ENCODE measurements around the gene CHAT.

Gene CHAT

GRCh38 chr10:49569031-49569631 lies 44.7 kb upstream of the CHAT start:
- Histone ChIP-seq H3K23ac (ENCODE audit: low read length in 2 of 2) (no peak overlapping the region), H2AK5ac (ENCODE audit: low read length, severe bottlenecking) (no peak overlapping the region), H2BK12ac (ENCODE audit: low read length in 2 of 2) (no peak overlapping the region), H4K8ac (ENCODE audit: low read length) (no peak overlapping the region), H2AFZ (ENCODE audit: low read depth, low read length) (no peak overlapping the region), H3K9ac (ENCODE audit: low read length) (peak overlapping the region; percentile 72), H3K27ac (ENCODE audit: low read length, poor library complexity, severe bottlenecking) (no peak overlapping the region), H3K9me3 (ENCODE audit: control insufficient read depth, low read length) (peaks cover 14% of the 10 kb centered on the region), H3K18ac (ENCODE audit: low read depth in 1 of 2, low read length in 2 of 2) (no peak overlapping the region), H3K36me3 (ENCODE audit: control insufficient read depth in 1 of 2, insufficient read depth in 2 of 2, low read depth in 1 of 2, low read length in 2 of 2) (no peaks in the 10 kb centered on the region), H3K4ac (ENCODE audit: low read depth in 1 of 2, low read length in 2 of 2) (no peak overlapping the region), H3K4me3 (ENCODE audit: insufficient read depth in 1 of 2, low read depth in 1 of 2, low read length in 2 of 2) (peak overlapping the region in 1 of 2 experiments; percentile 44), H3K14ac (ENCODE audit: low read length in 2 of 2) (no peak overlapping the region), H3K4me1 (ENCODE audit: control insufficient read depth, insufficient read depth, low read depth, low read length) (peaks cover 2% of the 10 kb centered on the region), H3K27me3 (ENCODE audit: control insufficient read depth in 1 of 2, insufficient read depth in 1 of 2, low read length in 2 of 2) (peaks cover 0 to 10% of the 10 kb centered on the region in 2 experiments), H3K4me2 (ENCODE audit: low read length, poor library complexity, severe bottlenecking) (no peak overlapping the region), H3K79me1 (replicated peaks; ENCODE audit: low read length, poor library complexity, severe bottlenecking) (no peaks in the 10 kb centered on the region), H2BK15ac (ENCODE audit: low read depth, poor library complexity, severe bottlenecking) (no peak overlapping the region), H2BK120ac (ENCODE audit: low read depth, low read length) (no peak overlapping the region), H4K91ac (ENCODE audit: low read length) (no peak overlapping the region), H2BK5ac (ENCODE audit: low read depth, low read length, poor library complexity, severe bottlenecking) (no peak overlapping the region)
- DNase-seq = peak; percentile 35
- WGBS = 67% methylated on average over 3 of the region's 3 CpGs

- H3K18ac ChIP-seq (ENCODE audit: low read depth in 1 of 2, low read length in 2 of 2) = no peak overlapping the region
- no peak overlapping the region for H3K14ac ChIP-seq (ENCODE audit: low read length in 2 of 2)
- no peak overlapping the region for H2BK12ac ChIP-seq (ENCODE audit: low read length in 2 of 2)
- H3K9ac ChIP-seq (ENCODE audit: low read length) = no peak overlapping the region
- no peak overlapping the region for H2AK5ac ChIP-seq (ENCODE audit: low read length, severe bottlenecking)
- H2BK5ac ChIP-seq (ENCODE audit: low read depth, low read length, poor library complexity, severe bottlenecking) = no peak overlapping the region
- 0% methylated on average over 1 of the region's 2 CpGs for WGBS
- no peak overlapping the region for H3K23ac ChIP-seq (ENCODE audit: low read length in 2 of 2)
- H3K9me3 ChIP-seq (ENCODE audit: control insufficient read depth, low read length) = peaks cover 14% of the 10 kb centered on the region
- H3K27me3 ChIP-seq (ENCODE audit: control insufficient read depth in 1 of 2, insufficient read depth in 1 of 2, low read length in 2 of 2) = peaks cover 0 to 10% of the 10 kb centered on the region in 2 experiments
- no peak overlapping the region for H3K4ac ChIP-seq (ENCODE audit: low read depth in 1 of 2, low read length in 2 of 2)
- H4K8ac ChIP-seq (ENCODE audit: low read length) = no peak overlapping the region
- no peak overlapping the region for H2AFZ ChIP-seq (ENCODE audit: low read depth, low read length)
- no peak overlapping the region for H3K4me3 ChIP-seq (ENCODE audit: insufficient read depth in 1 of 2, low read depth in 1 of 2, low read length in 2 of 2)
- no peaks in the 10 kb centered on the region for H3K36me3 ChIP-seq (ENCODE audit: control insufficient read depth in 1 of 2, insufficient read depth in 2 of 2, low read depth in 1 of 2, low read length in 2 of 2)
- no peak overlapping the region for H4K91ac ChIP-seq (ENCODE audit: low read length)
- H3K79me1 ChIP-seq (replicated peaks; ENCODE audit: low read length, poor library complexity, severe bottlenecking) = no peaks in the 10 kb centered on the region
- H3K27ac ChIP-seq (ENCODE audit: low read length, poor library complexity, severe bottlenecking) = no peak overlapping the region
- peak; percentile 26 for DNase-seq
- H2BK120ac ChIP-seq (ENCODE audit: low read depth, low read length) = no peak overlapping the region
- peaks cover 2% of the 10 kb centered on the region for H3K4me1 ChIP-seq (ENCODE audit: control insufficient read depth, insufficient read depth, low read depth, low read length)
- no peak overlapping the region for H3K4me2 ChIP-seq (ENCODE audit: low read length, poor library complexity, severe bottlenecking)
- H2BK15ac ChIP-seq (ENCODE audit: low read depth, poor library complexity, severe bottlenecking) = no peak overlapping the region
Observed at GRCh38 chr10:49571388-49571787, 42.4 kb upstream of the CHAT start.

GRCh38 chr10:49572594-49573114 lies 41.2 kb upstream of the CHAT start:
- no peaks in the 10 kb centered on the region for H3K79me1 ChIP-seq (replicated peaks; ENCODE audit: low read length, poor library complexity, severe bottlenecking)
- no peak overlapping the region for H3K14ac ChIP-seq (ENCODE audit: low read length in 2 of 2)
- H2AFZ ChIP-seq (ENCODE audit: low read depth, low read length) = no peak overlapping the region
- H3K23ac ChIP-seq (ENCODE audit: low read length in 2 of 2) = no peak overlapping the region
- peaks cover 14% of the 10 kb centered on the region for H3K9me3 ChIP-seq (ENCODE audit: control insufficient read depth, low read length)
- no peak overlapping the region for H3K4me2 ChIP-seq (ENCODE audit: low read length, poor library complexity, severe bottlenecking)
- 73% methylated on average over 9 of the region's 9 CpGs for WGBS
- DNase-seq = no peak
- H3K27me3 ChIP-seq (ENCODE audit: control insufficient read depth in 1 of 2, insufficient read depth in 1 of 2, low read length in 2 of 2) = peaks cover 3 to 10% of the 10 kb centered on the region in 2 experiments
- no peaks in the 10 kb centered on the region for H3K36me3 ChIP-seq (ENCODE audit: control insufficient read depth in 1 of 2, insufficient read depth in 2 of 2, low read depth in 1 of 2, low read length in 2 of 2)
- no peak overlapping the region for H3K4me3 ChIP-seq (ENCODE audit: insufficient read depth in 1 of 2, low read depth in 1 of 2, low read length in 2 of 2)
- no peak overlapping the region for H2BK5ac ChIP-seq (ENCODE audit: low read depth, low read length, poor library complexity, severe bottlenecking)
- H2BK15ac ChIP-seq (ENCODE audit: low read depth, poor library complexity, severe bottlenecking) = no peak overlapping the region
- H3K27ac ChIP-seq (ENCODE audit: low read length, poor library complexity, severe bottlenecking) = no peak overlapping the region
- peaks cover 2% of the 10 kb centered on the region for H3K4me1 ChIP-seq (ENCODE audit: control insufficient read depth, insufficient read depth, low read depth, low read length)
- peak overlapping the region; percentile 65 for H4K91ac ChIP-seq (ENCODE audit: low read length)
- H3K9ac ChIP-seq (ENCODE audit: low read length) = no peak overlapping the region
- H4K8ac ChIP-seq (ENCODE audit: low read length) = no peak overlapping the region
- H2AK5ac ChIP-seq (ENCODE audit: low read length, severe bottlenecking) = no peak overlapping the region
- H3K4ac ChIP-seq (ENCODE audit: low read depth in 1 of 2, low read length in 2 of 2) = no peak overlapping the region
- no peak overlapping the region for H2BK120ac ChIP-seq (ENCODE audit: low read depth, low read length)
- H2BK12ac ChIP-seq (ENCODE audit: low read length in 2 of 2) = no peak overlapping the region
- no peak overlapping the region for H3K18ac ChIP-seq (ENCODE audit: low read depth in 1 of 2, low read length in 2 of 2)

GRCh38 chr10:49575489-49576072 lies 38.3 kb upstream of the CHAT start:
- peaks cover 3 to 10% of the 10 kb centered on the region in 2 experiments for H3K27me3 ChIP-seq (ENCODE audit: control insufficient read depth in 1 of 2, insufficient read depth in 1 of 2, low read length in 2 of 2)
- no peak overlapping the region for H2BK15ac ChIP-seq (ENCODE audit: low read depth, poor library complexity, severe bottlenecking)
- H2AFZ ChIP-seq (ENCODE audit: low read depth, low read length) = no peak overlapping the region
- H3K4me2 ChIP-seq (ENCODE audit: low read length, poor library complexity, severe bottlenecking) = no peak overlapping the region
- no peak for DNase-seq
- peaks cover 2% of the 10 kb centered on the region for H3K9me3 ChIP-seq (ENCODE audit: control insufficient read depth, low read length)
- WGBS = 83% methylated on average over 11 of the region's 11 CpGs
- H3K4me1 ChIP-seq (ENCODE audit: control insufficient read depth, insufficient read depth, low read depth, low read length) = peaks cover 2% of the 10 kb centered on the region
- no peak overlapping the region for H3K23ac ChIP-seq (ENCODE audit: low read length in 2 of 2)
- no peak overlapping the region for H2AK5ac ChIP-seq (ENCODE audit: low read length, severe bottlenecking)
- H3K14ac ChIP-seq (ENCODE audit: low read length in 2 of 2) = no peak overlapping the region
- no peak overlapping the region for H2BK12ac ChIP-seq (ENCODE audit: low read length in 2 of 2)
- no peak overlapping the region for H3K4me3 ChIP-seq (ENCODE audit: insufficient read depth in 1 of 2, low read depth in 1 of 2, low read length in 2 of 2)
- H3K18ac ChIP-seq (ENCODE audit: low read depth in 1 of 2, low read length in 2 of 2) = no peak overlapping the region
- no peak overlapping the region for H3K4ac ChIP-seq (ENCODE audit: low read depth in 1 of 2, low read length in 2 of 2)
- no peak overlapping the region for H2BK5ac ChIP-seq (ENCODE audit: low read depth, low read length, poor library complexity, severe bottlenecking)
- H3K79me1 ChIP-seq (replicated peaks; ENCODE audit: low read length, poor library complexity, severe bottlenecking) = no peaks in the 10 kb centered on the region
- H3K27ac ChIP-seq (ENCODE audit: low read length, poor library complexity, severe bottlenecking) = no peak overlapping the region
- no peaks in the 10 kb centered on the region for H3K36me3 ChIP-seq (ENCODE audit: control insufficient read depth in 1 of 2, insufficient read depth in 2 of 2, low read depth in 1 of 2, low read length in 2 of 2)
- H3K9ac ChIP-seq (ENCODE audit: low read length) = no peak overlapping the region
- no peak overlapping the region for H4K91ac ChIP-seq (ENCODE audit: low read length)
- no peak overlapping the region for H2BK120ac ChIP-seq (ENCODE audit: low read depth, low read length)
- H4K8ac ChIP-seq (ENCODE audit: low read length) = no peak overlapping the region

Data from mesenchymal stem cell (in vitro differentiated cells and primary cell).